WTC11 (cell line): Measurements from ENCODE around the gene CCL4. TPM values are rescaled to one million over a fixed set of nuclear protein-coding genes. Genes with fewer than 3 reads are reported as not detected.
"Not testable (repeated sequence)": the region's sequence is repeated elsewhere in the genome, so short reads cannot be mapped to it uniquely, and the experiment has no call there.

ENCODE experiments used
- ATAC-seq: fragments of 200-7000 bp; cut with Tn5 transposase; 2 replicates; pipeline ENCODE4 v1.10.0; 2021; ENCODE audit warnings: mild to moderate bottlenecking, moderate library complexity
- CTCF ChIA-PET: fragments of 300-600 bp; sonication (Branson Sonifier 250); formaldehyde crosslinking; loops from one replicate; lab custom pipeline; 2021; ENCODE audit warnings: antibody characterized with exemption; lab: Charles Lee
- POLR2A ChIA-PET: fragments of 350-600 bp; sonication (Branson Sonifier 250); formaldehyde crosslinking; loops from one replicate; lab custom pipeline; 2021; ENCODE audit warnings: antibody characterized with exemption; lab: Charles Lee
- DNase-seq: peaks from one replicate; pipeline ENCODE4 v3.0.0; 2021; ENCODE audit warnings: low spot score
- H3K27ac Mint-ChIP-seq: 2 replicates; pipeline ENCODE4 v1.8.0; 2021; ENCODE audit warnings: mixed read lengths
- H3K27me3 Mint-ChIP-seq: 2 replicates; pipeline ENCODE4 v1.8.0; 2021; ENCODE audit warnings: low read depth, mild to moderate bottlenecking, moderate library complexity, mixed read lengths
- H3K36me3 Mint-ChIP-seq: 2 replicates; pipeline ENCODE4 v1.8.0; 2021; ENCODE audit warnings: mixed read lengths
- H3K4me1 Mint-ChIP-seq: 2 replicates; pipeline ENCODE4 v1.8.0; 2022; ENCODE audit warnings: mixed read lengths
- H3K4me3 Mint-ChIP-seq: 2 replicates; pipeline ENCODE4 v1.8.0; 2021; ENCODE audit warnings: mild to moderate bottlenecking, moderate library complexity, mixed read lengths
- H3K9me3 Mint-ChIP-seq: 2 replicates; pipeline ENCODE4 v1.8.0; 2021; ENCODE audit warnings: mixed read lengths
- CBFB ChIP-seq: sonication (generic); formaldehyde crosslinking; IDR thresholded peaks from 2 replicates; pipeline ENCODE4 v1.8.1; 2022; ENCODE audit warnings: mild to moderate bottlenecking, low read depth, missing genetic modification reagents
- ESRRA ChIP-seq: sonication (generic); formaldehyde crosslinking; IDR thresholded peaks from 2 replicates; pipeline ENCODE4 v1.8.1; 2022; ENCODE audit warnings: mild to moderate bottlenecking, missing genetic modification reagents, borderline replicate concordance
- ETV6 ChIP-seq: sonication (generic); formaldehyde crosslinking; IDR thresholded peaks from 2 replicates; pipeline ENCODE4 v1.8.1; 2022; ENCODE audit warnings: mild to moderate bottlenecking, missing genetic modification reagents
- HMGA2 ChIP-seq: fragments of 250-450 bp; sonication (Bioruptor Pico); IDR thresholded peaks from 2 replicates; pipeline ENCODE4 v1.4.0; 2021; ENCODE audit warnings: mild to moderate bottlenecking, moderate library complexity
- KAT7 ChIP-seq: sonication (generic); formaldehyde crosslinking; IDR thresholded peaks from 2 replicates; pipeline ENCODE4 v1.8.1; 2023; ENCODE audit warnings: missing genetic modification reagents, mild to moderate bottlenecking, borderline replicate concordance
- MXD4 ChIP-seq: fragments of 250-450 bp; sonication (Bioruptor Pico); IDR thresholded peaks from 2 replicates; pipeline ENCODE4 v1.8.0; 2021; ENCODE audit warnings: mild to moderate bottlenecking, moderate library complexity, borderline replicate concordance
- SMAD4 ChIP-seq: sonication (generic); formaldehyde crosslinking; IDR thresholded peaks from 2 replicates; pipeline ENCODE4 v1.8.0; 2022; ENCODE audit warnings: mild to moderate bottlenecking, missing genetic modification reagents
- TEAD4 ChIP-seq: sonication (generic); formaldehyde crosslinking; IDR thresholded peaks from 2 replicates; pipeline ENCODE4 v1.8.0; 2022; ENCODE audit warnings: mild to moderate bottlenecking, missing genetic modification reagents
- ZNF232 ChIP-seq: sonication (generic); formaldehyde crosslinking; IDR thresholded peaks from 2 replicates; pipeline ENCODE4 v1.8.0; 2022; ENCODE audit warnings: mild to moderate bottlenecking, missing genetic modification reagents
- ZNF396 ChIP-seq: fragments of 250-450 bp; sonication (Bioruptor Pico); IDR thresholded peaks from 2 replicates; pipeline ENCODE4 v1.8.0; 2021; ENCODE audit warnings: mild to moderate bottlenecking, moderate library complexity, borderline replicate concordance
- total RNA-seq: library from RNA; stranded (reverse); gene quantifications from 3 replicates; pipeline ENCODE4 v1.2.3, GENCODE V29; 2021
- TF ChIP-seq, protein P1 (sequence below): fragments of 250-450 bp; sonication (Bioruptor Pico); IDR thresholded peaks from 2 replicates; pipeline ENCODE4 v1.9.0; 2021; ENCODE audit warnings: mild to moderate bottlenecking, borderline replicate concordance
- TF ChIP-seq, protein P2 (sequence below): fragments of 200-600 bp; IDR thresholded peaks from 2 replicates; pipeline ENCODE4 v1.8.0; 2022; ENCODE audit warnings: antibody characterized with exemption
- TF ChIP-seq, protein P3 (sequence below): sonication (generic); formaldehyde crosslinking; IDR thresholded peaks from 2 replicates; pipeline ENCODE4 v1.8.1; 2023; ENCODE audit warnings: mild to moderate bottlenecking, missing genetic modification reagents, moderate library complexity
- TF ChIP-seq, protein P4 (sequence below): sonication (generic); formaldehyde crosslinking; IDR thresholded peaks from 2 replicates; pipeline ENCODE4 v1.8.0; 2022; ENCODE audit warnings: mild to moderate bottlenecking, missing genetic modification reagents
- TF ChIP-seq, protein P5 (sequence below): sonication (generic); formaldehyde crosslinking; IDR thresholded peaks from 2 replicates; pipeline ENCODE4 v1.8.0; 2022; ENCODE audit warnings: mild to moderate bottlenecking, missing genetic modification reagents

CCL4 gene
- total RNA-seq, 1 experiment from 2014 or later, result 0.48 TPM

DNA sequence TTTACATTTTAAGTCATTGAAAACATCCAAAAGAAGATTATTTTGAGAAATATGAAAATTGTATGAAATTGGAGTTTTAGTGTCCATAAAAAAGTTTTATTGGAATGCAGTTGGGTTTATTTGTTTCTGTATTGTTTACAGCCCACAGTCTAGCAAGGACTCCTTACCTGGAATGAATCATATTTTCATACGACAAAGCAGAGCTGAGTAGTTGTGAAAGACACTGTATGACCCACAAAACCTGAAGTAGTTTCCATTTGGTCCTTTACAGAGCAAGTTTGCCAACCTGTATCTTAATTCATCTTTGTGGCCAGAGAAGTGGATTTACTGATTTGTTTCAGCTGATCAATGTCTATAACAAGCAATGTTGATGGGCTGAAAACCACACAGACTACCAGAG is 29.3 kb upstream of the CCL4 start:
- Mint-ChIP-seq H3K9me3 (peaks cover 13% of the 10 kb centered on the region), H3K27ac (no peak overlapping the region), H3K4me1 (peaks cover 5% of the 10 kb centered on the region), H3K4me3 (no peak overlapping the region), H3K27me3 (no peaks in the 10 kb centered on the region), H3K36me3 (no peaks in the 10 kb centered on the region)
- DNase-seq (no peak), ATAC-seq (no peak)
- ChIA-PET CTCF (interaction anchor here (4.1 to 7.0 kb wide), 3 partner anchors 74 to 105 kb away, joined by 49 to 159 read pairs (median 71); partner anchors contain the start of gene CCL16), POLR2A (no interaction called here)
- no peak for TF ChIP-seq MXD4 (CRISPR knock-in tag)
- TF ChIP-seq, protein P1, sequence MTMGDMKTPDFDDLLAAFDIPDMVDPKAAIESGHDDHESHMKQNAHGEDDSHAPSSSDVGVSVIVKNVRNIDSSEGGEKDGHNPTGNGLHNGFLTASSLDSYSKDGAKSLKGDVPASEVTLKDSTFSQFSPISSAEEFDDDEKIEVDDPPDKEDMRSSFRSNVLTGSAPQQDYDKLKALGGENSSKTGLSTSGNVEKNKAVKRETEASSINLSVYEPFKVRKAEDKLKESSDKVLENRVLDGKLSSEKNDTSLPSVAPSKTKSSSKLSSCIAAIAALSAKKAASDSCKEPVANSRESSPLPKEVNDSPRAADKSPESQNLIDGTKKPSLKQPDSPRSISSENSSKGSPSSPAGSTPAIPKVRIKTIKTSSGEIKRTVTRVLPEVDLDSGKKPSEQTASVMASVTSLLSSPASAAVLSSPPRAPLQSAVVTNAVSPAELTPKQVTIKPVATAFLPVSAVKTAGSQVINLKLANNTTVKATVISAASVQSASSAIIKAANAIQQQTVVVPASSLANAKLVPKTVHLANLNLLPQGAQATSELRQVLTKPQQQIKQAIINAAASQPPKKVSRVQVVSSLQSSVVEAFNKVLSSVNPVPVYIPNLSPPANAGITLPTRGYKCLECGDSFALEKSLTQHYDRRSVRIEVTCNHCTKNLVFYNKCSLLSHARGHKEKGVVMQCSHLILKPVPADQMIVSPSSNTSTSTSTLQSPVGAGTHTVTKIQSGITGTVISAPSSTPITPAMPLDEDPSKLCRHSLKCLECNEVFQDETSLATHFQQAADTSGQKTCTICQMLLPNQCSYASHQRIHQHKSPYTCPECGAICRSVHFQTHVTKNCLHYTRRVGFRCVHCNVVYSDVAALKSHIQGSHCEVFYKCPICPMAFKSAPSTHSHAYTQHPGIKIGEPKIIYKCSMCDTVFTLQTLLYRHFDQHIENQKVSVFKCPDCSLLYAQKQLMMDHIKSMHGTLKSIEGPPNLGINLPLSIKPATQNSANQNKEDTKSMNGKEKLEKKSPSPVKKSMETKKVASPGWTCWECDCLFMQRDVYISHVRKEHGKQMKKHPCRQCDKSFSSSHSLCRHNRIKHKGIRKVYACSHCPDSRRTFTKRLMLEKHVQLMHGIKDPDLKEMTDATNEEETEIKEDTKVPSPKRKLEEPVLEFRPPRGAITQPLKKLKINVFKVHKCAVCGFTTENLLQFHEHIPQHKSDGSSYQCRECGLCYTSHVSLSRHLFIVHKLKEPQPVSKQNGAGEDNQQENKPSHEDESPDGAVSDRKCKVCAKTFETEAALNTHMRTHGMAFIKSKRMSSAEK (CRISPR knock-in tag), result no peak
- TF ChIP-seq, protein P2, sequence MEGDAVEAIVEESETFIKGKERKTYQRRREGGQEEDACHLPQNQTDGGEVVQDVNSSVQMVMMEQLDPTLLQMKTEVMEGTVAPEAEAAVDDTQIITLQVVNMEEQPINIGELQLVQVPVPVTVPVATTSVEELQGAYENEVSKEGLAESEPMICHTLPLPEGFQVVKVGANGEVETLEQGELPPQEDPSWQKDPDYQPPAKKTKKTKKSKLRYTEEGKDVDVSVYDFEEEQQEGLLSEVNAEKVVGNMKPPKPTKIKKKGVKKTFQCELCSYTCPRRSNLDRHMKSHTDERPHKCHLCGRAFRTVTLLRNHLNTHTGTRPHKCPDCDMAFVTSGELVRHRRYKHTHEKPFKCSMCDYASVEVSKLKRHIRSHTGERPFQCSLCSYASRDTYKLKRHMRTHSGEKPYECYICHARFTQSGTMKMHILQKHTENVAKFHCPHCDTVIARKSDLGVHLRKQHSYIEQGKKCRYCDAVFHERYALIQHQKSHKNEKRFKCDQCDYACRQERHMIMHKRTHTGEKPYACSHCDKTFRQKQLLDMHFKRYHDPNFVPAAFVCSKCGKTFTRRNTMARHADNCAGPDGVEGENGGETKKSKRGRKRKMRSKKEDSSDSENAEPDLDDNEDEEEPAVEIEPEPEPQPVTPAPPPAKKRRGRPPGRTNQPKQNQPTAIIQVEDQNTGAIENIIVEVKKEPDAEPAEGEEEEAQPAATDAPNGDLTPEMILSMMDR, result no peak
- TF ChIP-seq TEAD4, result no peak
- TF ChIP-seq SMAD4 (CRISPR knock-in tag), result no peak
- TF ChIP-seq, protein P3, sequence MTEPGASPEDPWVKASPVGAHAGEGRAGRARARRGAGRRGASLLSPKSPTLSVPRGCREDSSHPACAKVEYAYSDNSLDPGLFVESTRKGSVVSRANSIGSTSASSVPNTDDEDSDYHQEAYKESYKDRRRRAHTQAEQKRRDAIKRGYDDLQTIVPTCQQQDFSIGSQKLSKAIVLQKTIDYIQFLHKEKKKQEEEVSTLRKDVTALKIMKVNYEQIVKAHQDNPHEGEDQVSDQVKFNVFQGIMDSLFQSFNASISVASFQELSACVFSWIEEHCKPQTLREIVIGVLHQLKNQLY, result no peak
- TF ChIP-seq ETV6 (CRISPR knock-in tag), result no peak
- TF ChIP-seq ZNF396 (CRISPR knock-in tag), result no peak
- no peak for TF ChIP-seq ZNF232 (CRISPR knock-in tag)
- no peak for TF ChIP-seq HMGA2 (CRISPR knock-in tag)
- TF ChIP-seq KAT7, result no peak
- no peak for TF ChIP-seq ESRRA
- no peak for TF ChIP-seq CBFB (CRISPR knock-in tag)
- TF ChIP-seq, protein P4, sequence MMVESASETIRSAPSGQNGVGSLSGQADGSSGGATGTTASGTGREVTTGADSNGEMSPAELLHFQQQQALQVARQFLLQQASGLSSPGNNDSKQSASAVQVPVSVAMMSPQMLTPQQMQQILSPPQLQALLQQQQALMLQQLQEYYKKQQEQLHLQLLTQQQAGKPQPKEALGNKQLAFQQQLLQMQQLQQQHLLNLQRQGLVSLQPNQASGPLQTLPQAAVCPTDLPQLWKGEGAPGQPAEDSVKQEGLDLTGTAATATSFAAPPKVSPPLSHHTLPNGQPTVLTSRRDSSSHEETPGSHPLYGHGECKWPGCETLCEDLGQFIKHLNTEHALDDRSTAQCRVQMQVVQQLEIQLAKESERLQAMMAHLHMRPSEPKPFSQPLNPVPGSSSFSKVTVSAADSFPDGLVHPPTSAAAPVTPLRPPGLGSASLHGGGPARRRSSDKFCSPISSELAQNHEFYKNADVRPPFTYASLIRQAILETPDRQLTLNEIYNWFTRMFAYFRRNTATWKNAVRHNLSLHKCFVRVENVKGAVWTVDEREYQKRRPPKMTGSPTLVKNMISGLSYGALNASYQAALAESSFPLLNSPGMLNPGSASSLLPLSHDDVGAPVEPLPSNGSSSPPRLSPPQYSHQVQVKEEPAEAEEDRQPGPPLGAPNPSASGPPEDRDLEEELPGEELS (CRISPR knock-in tag), result no peak
- TF ChIP-seq, protein P5, sequence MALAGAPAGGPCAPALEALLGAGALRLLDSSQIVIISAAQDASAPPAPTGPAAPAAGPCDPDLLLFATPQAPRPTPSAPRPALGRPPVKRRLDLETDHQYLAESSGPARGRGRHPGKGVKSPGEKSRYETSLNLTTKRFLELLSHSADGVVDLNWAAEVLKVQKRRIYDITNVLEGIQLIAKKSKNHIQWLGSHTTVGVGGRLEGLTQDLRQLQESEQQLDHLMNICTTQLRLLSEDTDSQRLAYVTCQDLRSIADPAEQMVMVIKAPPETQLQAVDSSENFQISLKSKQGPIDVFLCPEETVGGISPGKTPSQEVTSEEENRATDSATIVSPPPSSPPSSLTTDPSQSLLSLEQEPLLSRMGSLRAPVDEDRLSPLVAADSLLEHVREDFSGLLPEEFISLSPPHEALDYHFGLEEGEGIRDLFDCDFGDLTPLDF (CRISPR knock-in tag), result no peak

DNA sequence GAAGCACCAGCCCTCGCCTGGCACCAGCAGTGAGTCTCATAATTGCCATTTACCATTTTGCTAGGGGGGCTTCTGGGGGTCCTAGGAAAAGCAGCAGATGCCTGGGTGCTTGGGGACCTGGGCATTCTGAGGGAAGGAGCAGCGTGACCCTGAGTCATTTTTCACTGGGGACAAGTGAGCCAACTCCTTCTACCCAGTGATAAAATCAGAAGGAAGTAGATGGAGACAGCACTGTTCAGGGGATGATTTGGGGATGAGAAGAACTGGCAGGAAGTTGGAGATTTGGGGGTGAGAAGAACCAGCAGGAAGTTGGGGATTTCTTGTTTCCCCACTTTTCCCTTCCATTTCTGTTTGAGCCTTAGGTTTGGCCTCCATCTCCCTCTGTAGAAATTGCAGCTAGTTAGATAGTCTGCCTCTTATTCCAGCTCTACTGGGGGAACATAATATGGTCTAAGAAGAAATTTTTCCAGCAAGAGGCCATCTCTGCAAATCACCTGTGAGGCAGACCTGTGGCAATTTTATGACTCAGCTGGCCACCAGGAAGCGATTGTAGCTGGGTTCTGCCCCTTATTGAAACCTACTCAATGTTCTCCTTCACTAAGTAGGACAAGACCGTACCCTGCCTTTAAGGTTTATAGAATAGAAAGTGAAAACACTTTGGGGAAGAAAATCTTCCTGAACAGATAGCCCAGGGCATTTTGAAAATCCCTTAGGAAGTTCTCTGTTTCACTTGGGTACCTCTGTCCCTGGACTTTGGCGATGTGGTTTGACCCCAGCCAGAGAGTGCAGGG is 21.8 kb upstream of the CCL4 start:
- DNase-seq, H3K9me3 Mint-ChIP-seq, H3K27ac Mint-ChIP-seq, H3K27me3 Mint-ChIP-seq, H3K4me3 Mint-ChIP-seq, ATAC-seq, H3K36me3 Mint-ChIP-seq, POLR2A ChIA-PET: not testable (repeated sequence)
- CTCF ChIA-PET, result interaction anchor here (1.3 to 2.4 kb wide), 2 partner anchors 9 to 67 kb away, joined by 4 to 12 read pairs; no protein-coding TSS in a partner anchor
- H3K4me1 Mint-ChIP-seq, result peaks cover 23% of the 10 kb centered on the region

DNA sequence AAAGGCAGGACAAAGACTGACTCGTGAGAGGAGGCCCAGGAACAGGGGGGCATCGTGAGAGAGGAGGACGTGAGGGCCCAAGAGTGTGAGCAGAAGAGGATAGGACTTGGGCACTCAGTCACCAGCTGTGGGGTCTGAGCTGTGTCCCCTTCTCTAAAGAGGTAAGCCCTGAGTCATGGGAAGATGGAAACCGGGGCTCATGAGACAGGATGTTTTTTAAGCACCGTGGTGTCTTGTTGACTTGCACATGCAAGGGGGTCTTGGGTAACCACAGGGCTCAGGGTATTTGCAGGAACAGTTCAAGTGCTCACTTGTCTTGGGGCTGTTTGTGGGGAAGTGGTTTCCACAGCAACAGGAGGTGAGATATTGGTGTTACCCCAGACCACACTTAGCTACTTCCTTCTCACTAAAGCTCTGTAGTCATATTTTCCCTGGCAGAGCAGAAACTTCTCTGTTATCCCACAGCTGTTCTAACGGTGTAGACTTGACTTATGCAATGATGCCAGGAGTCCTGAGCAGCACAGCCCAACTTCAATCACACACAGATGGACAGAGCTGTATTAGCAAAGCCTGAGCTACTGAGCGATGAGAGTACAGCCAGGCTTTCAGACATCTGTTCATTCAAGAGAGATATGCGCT is 21.0 kb upstream of the CCL4 start:
- POLR2A ChIA-PET, ATAC-seq, DNase-seq, H3K4me3 Mint-ChIP-seq, H3K27ac Mint-ChIP-seq, H3K36me3 Mint-ChIP-seq, H3K27me3 Mint-ChIP-seq, H3K9me3 Mint-ChIP-seq: not testable (repeated sequence)
- CTCF ChIA-PET, result interaction anchor here (2.4 kb wide), 1 partner anchor 10 kb away, joined by 12 read pairs; no protein-coding TSS in a partner anchor
- H3K4me1 Mint-ChIP-seq, result peaks cover 23% of the 10 kb centered on the region

DNA sequence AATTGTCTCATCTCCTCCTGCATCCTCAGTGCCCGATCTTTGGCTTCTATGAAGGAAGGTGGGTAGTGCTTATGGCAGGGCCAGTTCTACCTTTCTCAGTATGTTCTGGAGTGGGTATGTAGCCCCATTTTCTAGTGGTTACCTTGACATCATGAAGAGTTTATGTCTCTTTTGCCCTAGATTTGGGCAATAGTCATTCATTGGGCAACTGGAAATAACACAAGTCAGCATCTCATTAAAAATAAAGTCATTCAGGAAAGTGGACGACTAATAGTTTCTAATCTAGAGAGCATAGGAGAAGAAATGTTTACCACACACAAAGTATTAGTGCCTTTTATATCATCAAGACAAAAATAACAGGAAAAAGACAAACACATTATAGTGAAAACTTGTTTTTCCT is 19.9 kb upstream of the CCL4 start:
- peaks cover 23% of the 10 kb centered on the region for H3K4me1 Mint-ChIP-seq
- H3K36me3 Mint-ChIP-seq, H3K4me3 Mint-ChIP-seq, DNase-seq, POLR2A ChIA-PET, CTCF ChIA-PET, ATAC-seq, H3K27me3 Mint-ChIP-seq, H3K9me3 Mint-ChIP-seq, H3K27ac Mint-ChIP-seq: not testable (repeated sequence)
